C1 segment of cervical spinal cord (tissue), 14 donors: ENCODE data around the gene TDG.

Source experiments
- DNase-seq, 14 donors: peaks; one replicate each; lab custom pipeline; 2025; lab: John Stamatoyannopoulos, UW

Gene TDG

DNA sequence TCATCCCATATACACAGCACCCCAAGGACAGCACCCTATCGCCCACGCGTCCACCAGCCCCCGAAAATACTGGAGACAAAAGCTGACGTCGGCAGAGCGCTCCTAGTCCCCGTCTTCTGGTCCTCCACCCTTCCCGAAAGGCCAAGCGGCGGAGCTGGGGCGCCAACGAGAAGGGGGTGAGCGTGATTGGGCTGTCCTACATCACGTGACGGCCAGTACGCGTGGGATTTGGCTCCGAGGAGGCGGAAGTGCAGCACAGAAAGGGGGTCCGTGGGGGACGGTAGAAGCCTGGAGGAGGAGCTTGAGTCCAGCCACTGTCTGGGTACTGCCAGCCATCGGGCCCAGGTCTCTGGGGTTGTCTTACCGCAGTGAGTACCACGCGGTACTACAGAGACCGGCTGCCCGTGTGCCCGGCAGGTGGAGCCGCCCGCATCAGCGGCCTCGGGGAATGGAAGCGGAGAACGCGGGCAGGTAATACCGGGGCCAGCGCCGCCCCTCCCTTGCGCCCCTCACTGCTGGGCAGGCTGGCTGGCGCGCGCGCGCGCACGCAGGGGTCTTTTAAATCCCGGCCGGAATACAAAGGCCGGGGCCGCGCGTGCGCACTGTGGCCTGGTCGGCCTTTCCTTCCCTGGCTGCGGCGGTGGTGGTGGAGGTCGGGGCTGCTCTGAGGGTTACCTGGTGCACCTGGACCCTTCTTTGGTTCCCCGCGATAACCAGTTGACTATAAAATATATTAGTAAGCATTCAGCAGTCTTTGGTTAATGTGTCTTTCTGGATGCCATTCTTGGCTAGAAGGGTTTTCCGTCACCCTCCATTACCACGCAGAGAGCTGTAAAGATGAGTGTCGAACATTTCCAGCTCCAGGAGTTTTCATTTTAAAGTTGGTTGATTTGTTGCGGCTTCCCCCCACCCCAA is at the start of gene TDG:
Gene TDG, plus strand, starts transcription at position 283 of the 915 bp plus-strand sequence. Its CDS starts 166 bp downstream, at position 449.
- peak; percentile 90 to 99 (median 98) for DNase-seq

DNA sequence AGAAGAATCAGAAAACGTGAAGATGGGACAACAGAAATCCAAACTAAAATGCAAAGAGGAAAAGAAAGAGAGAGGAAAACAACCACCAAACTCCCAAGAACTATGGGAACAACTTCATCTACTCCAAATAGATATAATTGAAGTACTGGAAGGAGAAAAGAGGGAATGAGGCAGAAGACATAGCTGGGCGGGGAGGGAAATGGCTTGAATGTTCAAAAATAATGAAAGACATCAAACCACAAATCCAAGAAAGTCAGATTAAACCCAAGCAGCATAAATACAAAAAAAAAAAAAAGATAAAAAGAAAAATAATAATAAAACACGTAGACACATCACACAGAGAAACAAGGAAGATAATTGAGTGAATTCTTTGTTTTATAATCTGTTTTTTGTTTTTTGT is 47.8 kb upstream of the TDG start:
- DNase-seq = no peak

DNA sequence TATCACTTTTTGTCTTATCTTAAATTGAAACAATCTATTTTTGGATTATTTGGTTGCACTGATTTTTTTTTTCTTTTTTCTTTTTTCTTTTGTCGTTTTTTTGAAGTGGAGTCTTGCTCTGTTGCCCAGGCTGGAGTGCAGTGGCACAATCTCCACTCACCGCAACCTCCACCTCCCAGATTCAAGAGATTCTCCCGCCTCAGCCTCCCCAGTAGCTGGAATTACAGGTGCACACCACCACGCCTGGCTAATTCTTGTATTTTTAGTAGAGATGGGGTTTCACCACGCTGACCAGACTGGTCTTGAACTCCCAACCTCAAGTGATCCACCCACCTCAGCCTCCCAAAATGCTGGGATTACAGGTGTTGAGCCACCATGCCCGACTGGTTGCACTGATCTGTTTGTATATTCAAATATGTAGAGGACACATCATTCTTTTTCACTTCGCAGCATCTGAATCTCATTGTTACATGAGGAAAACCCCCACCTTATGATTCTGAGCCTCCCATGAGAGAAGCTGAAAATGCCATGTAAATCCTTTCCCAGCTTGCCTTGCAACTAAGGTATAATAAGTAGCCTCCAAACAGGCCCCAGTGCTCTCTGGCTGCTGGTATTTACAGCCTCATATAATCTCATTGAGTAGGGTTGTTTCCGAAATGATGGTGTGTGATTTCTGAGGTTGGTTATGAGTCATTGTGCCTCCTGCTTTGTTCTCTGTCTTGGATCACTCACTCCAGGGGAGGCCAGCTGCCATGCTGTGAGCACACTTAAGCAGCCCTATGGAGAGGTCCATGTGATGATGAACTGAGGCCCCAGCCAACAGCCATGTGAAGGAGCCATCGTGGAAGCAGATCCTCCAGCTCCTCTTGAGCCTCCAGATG is 40.7 kb upstream of the TDG start:
- DNase-seq = no peak

DNA sequence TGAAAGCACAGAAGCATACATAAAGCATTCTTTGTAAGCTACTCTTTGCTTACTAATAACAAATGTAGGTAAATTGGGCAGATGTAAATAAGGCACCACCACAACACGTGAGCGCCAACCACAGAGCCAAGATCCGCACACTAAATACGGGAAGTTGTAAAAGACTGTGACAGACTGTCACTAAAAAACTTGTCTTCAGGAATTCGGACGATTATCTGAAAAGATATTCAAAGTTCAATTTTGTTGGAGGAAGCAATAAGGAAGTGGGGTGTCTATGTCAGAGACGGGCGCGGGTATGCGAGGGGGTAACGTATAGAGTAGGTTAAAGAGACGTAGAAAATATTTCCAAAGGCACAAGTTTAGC is 37.0 kb upstream of the TDG start:
- DNase-seq = peak in 5 of 14 donors; percentile 8 to 40 (median 29)

DNA sequence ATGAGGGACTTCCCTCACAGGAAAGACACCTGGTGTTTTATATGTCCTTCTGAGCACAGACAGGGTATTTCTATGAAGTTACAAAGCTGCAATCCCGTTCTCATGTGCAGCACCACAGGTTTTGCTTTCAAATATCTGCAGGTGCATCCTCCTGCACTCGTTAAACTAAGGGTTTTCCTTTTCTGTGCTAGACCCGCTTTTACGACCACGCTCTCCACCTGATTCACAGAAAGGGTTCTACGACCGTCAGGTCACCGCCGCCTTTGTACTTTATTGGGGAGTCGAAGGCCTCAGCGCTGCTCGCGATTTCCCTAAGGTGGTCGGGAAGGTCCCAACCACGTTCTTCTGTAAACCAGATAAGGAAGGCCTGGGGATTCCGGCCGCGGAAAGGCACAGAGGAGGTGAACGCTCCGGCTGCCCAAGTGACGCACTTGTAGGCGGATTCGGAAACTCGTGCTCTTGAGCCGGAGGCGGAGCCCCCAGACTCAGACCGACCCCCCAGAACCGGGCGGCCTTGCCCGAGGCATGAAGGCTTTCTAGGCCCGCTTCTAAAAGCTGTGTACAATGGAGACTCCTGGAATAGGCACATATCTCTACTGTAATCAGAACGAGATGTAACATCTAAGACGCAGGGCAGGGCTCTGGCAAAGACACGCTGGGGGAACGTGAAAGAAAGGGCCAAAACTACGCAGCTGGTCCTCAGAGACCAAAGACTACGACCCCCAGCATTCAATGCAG is 36.5 kb upstream of the TDG start:
- peak in 9 of 14 donors; percentile 63 to 97 (median 93) for DNase-seq

DNA sequence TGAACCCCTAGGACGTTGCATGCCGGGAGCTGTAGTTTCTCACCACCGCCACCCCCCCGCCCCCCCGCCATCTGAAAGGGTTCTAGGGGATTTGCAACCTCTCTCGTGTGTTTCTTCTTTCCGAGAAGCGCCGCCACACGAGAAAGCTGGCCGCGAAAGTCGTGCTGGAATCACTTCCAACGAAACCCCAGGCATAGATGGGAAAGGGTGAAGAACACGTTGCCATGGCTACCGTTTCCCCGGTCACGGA is 36.0 kb upstream of the TDG start:
- DNase-seq = peak in 8 of 14 donors; percentile 77 to 99 (median 96)

DNA sequence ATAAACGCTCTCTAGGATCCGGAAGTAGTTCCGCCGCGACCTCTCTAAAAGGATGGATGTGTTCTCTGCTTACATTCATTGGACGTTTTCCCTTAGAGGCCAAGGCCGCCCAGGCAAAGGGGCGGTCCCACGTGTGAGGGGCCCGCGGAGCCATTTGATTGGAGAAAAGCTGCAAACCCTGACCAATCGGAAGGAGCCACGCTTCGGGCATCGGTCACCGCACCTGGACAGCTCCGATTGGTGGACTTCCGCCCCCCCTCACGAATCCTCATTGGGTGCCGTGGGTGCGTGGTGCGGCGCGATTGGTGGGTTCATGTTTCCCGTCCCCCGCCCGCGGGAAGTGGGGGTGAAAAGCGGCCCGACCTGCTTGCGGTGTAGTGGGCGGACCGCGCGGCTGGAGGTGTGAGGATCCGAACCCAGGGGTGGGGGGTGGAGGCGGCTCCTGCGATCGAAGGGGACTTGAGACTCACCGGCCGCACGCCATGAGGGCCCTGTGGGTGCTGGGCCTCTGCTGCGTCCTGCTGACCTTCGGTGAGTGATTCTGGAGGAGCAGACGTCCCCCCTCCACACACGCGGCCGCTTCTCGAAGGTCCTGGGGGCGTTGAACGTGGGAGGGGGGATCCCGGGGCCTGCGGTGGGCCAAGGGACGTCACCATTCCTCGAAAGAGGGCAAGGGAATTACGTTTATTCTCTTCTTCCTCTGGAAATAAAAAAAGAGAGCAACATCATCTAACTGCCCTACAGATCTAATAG is 35.5 kb upstream of the TDG start, which contains the start of gene HSP90B1:
Gene HSP90B1, plus strand, starts transcription at position 377 of the 753 bp plus-strand sequence. Its CDS starts 106 bp downstream, at position 483.
- DNase-seq = peak; percentile 97 to 100 (median 99)

DNA sequence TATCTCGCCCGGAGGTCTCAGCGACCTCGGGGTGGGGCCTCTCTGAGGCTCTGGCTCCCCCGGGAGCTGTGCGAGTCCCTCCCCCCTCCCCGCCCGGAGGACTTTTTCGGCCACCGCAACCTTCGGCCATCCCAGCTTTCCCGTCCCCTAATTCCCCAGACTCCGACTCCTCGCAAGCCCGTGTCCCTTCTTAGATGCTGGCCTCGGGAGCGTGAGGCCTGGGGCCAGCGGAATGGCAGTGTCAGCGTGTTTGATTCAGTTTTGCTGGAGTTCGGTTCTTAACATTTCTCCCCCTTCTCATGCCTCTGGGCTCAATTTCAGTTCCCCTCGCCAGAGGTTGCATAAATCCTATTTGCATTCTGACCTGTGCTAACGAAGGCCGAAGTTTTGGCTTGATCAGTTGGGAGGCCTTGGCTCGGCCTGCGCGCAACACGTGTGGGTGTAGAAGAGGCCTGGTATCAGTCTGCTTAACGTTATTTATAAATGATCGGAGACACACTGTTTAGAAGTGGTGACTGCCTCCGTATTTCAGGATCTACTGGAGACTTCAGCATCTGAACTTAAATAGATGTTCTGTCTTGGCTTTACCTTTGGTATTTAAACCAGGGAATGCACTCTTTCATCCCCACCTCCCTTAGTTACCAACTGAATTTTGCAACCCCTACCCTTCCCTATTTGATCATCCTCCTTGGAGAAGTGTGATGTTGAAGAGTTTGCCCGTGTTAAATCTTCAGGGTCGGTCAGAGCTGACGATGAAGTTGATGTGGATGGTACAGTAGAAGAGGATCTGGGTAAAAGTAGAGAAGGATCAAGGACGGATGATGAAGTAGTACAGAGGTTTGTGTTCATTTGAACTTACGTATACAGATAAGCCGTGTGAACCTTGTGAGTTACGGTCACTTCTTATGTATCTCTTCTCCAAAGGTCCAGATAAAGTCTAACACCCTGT is 34.6 kb upstream of the TDG start:
- peak in 8 of 14 donors; percentile 5 to 44 (median 26) for DNase-seq

DNA sequence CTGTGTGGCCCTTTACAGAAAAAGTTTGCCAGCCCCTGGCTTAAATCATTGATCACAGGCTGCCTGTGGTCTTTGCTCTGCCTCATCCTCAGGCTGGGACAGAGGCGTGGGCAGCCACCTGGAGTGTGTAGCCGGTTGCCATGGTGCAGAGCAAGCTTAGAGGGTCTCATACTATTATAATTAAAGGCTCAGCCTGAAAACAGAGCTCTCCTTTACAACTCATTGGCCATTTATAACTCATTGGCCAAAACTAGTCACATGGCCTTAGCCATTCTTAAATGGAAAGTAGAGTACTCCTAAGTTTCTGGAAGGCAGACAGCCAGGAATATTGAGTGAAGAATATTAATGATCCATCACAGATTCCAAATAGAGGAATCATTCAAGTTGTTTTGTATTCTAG is 32.4 kb upstream of the TDG start:
- DNase-seq = no peak

DNA sequence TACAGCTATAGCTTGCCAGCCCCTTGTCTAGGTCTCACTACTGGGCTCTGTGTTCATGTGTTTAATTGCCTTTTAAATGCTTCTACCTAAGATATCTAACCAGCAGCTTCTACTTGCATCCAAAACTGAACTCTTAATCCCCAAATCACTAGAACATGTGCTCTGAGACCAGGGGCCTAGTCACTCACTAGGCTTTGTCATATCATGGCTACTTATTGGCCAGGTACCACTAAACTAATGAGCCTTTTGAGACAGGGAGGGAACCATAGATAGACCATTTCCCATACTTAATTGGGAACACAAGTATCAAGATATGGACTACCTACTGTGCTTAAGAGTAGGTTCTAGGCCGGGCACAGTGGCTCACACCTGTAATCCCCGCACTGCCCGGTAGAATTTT is 29.0 kb upstream of the TDG start:
- DNase-seq = no peak

DNA sequence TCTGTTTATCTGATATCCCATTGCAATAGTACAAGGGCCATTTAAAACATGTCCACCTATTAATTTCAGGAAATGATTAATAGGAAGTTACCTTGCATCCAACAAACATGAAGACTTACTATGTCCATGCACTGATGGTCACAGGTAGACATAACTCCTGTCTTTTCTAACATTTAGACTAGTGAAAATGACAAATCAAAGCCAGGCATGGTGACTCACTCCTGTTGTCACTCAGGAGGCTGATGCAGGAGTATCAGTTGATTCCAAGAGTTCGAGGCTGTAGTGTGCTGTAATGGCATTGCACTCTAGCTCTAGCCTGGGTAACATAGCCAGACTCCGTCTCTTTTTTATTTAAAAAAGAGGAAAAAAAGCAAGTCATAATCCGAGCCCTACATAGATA is 20.7 kb upstream of the TDG start:
- DNase-seq = no peak

DNA sequence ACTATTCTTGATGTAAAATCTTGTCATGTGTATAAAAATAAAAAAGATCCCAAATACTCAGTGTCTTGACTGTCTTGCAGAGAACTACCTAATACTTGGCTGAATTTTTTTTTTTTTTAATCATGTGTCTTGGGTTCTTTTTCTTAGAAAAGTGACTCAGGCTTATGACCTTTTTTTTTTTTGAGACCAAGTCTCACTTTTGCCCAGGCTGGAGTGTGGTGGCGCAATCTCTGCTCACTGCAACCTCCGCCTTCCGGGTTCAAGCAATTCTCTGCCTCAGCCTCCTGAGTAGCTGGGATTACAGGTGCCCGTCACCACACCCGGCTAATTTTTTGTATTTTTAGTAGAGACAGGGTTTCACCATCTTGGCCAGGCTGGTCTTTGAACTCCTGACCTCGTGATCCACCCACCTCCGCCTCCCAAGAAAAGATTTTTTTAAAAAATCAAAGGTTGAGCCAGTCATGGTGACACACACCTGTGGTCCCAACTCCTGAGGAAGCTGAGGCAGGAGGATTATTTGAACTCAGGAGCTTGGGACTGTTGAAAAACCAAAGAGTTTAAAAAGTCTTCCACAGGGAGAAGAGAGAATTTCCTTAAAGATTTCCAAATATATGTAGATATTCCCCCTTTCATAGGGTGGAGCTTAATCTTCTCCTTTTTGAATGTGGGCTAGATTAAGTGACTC is 17.7 kb upstream of the TDG start:
- no peak for DNase-seq

DNA sequence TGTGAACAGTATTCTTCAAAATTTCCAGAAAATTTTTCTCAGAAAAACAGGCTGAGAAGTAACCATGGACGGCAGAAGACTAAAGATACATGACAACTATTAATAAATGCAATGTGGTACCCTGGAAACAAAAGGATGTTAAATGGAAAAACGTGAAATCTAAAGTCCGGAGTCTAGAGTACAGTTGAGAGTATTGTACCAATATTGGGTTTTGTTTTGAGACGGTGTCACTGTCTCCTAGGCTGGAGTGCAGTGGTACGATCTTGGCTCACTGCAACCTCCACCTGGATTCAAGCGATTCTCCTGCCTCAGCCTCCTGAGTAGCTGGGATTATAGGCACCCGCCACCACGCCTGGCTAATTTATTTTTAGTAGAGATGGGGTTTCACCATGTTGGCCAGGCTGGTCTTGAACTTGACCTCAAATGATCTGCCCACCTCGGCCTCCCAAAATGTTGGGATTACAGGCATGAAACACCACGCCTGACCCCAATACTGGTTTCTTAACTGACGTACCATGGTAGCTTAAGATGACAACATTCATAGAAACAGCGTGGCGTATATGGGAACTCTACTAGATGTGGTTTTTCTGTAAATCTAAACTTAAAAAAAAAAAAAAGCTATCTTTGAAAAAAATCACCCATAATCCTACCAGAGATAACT is 16.8 kb upstream of the TDG start:
- DNase-seq = no peak

DNA sequence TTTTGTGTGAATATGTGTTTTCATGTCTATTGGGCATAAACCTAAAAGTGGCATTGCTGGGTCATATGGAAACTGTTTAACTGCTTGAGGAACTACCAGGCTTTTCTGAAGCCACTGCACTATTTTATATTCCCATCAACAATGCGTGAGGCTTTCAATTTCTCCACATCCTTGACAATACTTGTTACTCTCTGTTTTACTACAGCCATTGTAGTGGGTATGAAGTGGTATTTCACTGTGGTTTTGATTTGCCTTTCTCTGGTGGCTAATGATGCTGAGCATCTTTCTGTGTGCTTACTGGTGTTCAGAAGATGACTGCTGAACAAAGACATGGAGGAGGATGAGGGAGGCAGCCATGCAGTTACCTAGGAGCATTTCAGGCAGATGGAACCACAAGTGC is 13.2 kb upstream of the TDG start:
- no peak for DNase-seq

DNA sequence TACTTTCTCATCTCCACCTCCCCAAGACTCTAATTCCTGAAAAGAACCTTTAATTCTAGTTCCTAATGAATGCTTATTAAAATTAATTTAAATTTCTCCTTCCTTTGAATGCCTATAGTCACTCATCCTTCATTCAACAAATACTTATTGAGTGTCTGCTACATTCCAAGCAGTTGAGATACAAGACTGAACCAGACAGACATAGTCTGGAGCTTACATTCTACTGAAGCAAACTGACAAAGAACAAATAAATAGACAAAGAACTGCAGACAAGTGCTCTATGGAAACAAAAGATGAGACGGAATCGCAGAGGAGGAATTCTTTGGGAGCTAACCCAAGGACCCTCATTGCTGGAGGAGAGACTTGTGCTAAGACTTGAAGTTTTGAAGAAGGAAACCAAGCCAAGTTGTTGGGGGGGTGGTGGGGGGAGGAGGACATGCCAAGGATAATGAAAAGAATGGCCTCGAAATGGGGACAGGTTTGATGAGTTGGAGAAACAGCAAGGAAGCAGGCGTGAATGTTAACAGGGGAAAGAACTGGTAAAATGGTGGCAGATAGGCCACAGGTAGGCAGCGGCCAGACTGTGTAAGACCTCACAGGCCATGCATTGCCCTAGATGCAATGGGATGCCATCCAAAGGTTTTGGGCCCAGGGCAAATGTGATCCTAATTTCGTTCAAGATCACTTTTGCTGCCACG is 9.7 kb upstream of the TDG start:
- DNase-seq = peak in 1 of 14 donors; percentile 30

DNA sequence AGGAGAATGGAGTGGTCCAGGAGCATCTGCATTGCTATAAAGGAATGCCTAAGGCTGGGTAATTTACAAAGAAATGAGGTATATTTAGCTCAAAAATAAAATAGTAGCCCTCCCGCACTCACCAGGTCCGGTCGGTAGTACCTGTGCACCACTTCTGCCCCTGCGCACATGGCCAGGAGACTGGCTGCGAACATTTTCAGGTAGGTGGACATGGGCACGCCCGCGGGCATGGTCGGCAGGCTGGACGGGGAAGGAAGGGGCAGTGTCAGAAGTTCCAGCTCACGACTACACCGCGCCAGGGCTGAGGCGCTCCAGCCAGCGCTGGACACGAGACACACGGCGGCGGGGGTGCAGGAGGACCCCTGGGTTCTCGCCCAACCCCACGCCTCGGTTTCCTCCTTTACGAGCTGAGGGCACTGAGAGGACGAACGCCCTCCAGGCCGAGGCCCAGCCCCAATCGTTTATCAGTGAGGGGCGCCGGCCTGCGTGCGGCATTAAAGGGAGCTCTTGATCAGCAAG is 9.1 kb upstream of the TDG start:
- DNase-seq = peak in 4 of 14 donors; percentile 44 to 51 (median 50)

DNA sequence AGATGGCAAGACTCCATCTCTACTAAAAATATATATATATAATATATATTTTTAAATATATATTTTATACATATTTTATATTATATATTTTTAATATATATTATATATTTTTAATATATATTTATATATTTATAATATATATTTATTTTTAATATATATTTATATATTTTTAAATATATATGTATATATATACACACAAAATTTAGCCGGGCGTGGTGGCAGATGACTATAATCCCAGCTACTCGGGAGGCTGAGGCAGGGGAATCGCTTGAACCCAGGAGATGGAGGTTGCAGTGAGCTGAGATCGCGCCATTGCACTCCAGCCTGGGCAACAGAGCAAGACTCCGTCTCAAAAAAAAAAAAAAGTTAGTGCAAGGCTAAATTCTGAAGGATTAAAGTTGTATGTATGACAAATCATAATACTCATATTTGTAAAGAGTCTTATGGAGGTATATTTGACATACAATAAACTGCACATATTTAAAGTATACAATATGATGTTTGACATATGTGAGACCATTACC is 7.7 kb upstream of the TDG start:
- DNase-seq = no peak

DNA sequence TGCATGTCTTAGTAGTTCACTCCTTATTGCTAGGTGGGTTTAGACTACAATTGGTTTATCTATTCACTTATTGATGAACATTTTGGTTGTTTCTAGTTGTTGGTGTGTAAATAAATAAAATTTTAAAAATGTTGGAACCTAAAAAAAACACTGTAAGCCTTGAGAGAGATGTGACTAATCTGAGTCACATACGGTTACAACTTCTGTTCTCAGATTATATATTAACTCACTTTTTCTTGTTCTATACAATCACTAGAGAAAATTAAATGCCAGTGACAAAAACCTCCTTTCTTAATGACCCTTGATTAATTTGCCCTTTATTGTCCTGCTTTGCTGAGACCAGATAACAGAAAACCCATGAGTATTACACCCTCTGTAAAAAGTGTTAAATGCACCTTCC is 7.1 kb upstream of the TDG start:
- no peak for DNase-seq
